ENCODE data around the gene CASTOR1. TPM values are rescaled to one million over a fixed set of nuclear protein-coding genes. Genes with fewer than 3 reads are reported as not detected.
A peak's percentile ranks its signal among the peaks of the same experiment; 100 is the strongest.
"Not testable (repeated sequence)": the region's sequence is repeated elsewhere in the genome, so short reads cannot be mapped to it uniquely, and the experiment has no call there.

CASTOR1 gene
- total RNA-seq: 7.5 TPM
- 21.7 TPM for polyA plus RNA-seq

GRCh38 chr22:30289141-30289979 is at the start of gene CASTOR1:
Gene CASTOR1 (minus strand): TSS chr22:30289505. CDS start chr22:30289497, 8 bp downstream.
- Histone ChIP-seq H3K4me3 (ENCODE audit: low read depth, low read length) (peak within 1 kb of the TSS; percentile 87), H3K4me1 (ENCODE audit: insufficient read depth) (no peaks in the 10 kb centered on the region), H3K27ac (ENCODE audit: low read depth) (peak within 1 kb of the TSS; percentile 84), H3K36me3 (ENCODE audit: insufficient read depth) (peaks cover 2% of the 10 kb centered on the region)
- peak; percentile 97 for DNase-seq (ENCODE audit: extremely low spot score)
- under 1% methylated on average over 85 of the region's 85 CpGs for WGBS

DNA sequence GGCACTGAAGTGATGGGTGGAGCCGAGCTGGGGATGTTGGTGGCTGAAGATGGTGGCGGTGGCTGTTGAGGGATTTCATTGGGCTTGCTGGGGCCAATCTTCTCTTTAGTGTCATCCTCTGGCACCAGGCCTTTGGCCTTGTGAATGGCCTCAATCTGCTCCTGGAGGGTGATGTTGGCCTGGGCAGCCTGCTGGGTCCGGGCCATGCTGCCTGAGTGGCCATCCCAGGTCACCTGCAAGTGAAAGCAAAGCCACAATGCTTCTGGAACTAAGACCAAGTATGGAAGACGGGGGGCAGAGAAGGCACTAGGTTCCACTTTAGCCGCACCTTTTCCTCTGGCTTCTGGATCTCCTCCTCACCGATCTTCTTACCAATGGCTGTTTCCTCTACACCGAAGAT is 49.5 kb upstream of the CASTOR1 start:
- peaks cover 18% of the 10 kb centered on the region for H3K36me3 ChIP-seq (ENCODE audit: insufficient read depth)
- DNase-seq (ENCODE audit: extremely low spot score): no peak
- 94% methylated on average over 7 of the region's 7 CpGs for WGBS
- no peak overlapping the region for H3K4me3 ChIP-seq (ENCODE audit: low read depth, low read length)
- no peaks in the 10 kb centered on the region for H3K4me1 ChIP-seq (ENCODE audit: insufficient read depth)
- H3K27ac ChIP-seq (ENCODE audit: low read depth): no peak overlapping the region

DNA sequence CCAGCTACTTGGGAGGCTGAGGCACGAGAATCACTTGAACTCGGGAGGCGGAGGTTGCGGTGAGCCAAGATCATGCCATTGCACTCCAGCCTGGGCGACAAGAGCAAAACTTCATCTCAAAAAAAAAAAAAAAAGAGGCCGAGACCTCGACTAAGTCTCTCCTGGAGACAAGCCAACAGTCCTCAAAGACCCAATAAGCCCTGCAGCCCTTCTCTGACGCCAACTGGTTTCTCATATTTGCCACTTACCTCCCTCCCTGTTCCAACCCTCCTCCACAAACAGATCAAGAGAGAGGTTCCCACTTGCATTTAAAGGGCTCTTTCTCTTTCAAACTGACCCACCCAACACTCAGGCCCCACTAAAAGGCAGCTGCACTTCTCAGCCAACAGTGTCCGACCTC is 49.0 kb upstream of the CASTOR1 start:
- H3K4me1 ChIP-seq (ENCODE audit: insufficient read depth); DNase-seq (ENCODE audit: extremely low spot score); H3K4me3 ChIP-seq (ENCODE audit: low read depth, low read length); H3K27ac ChIP-seq (ENCODE audit: low read depth): not testable (repeated sequence)
- peaks cover 18% of the 10 kb centered on the region for H3K36me3 ChIP-seq (ENCODE audit: insufficient read depth)
- WGBS: 77% methylated on average over 9 of the region's 9 CpGs

GRCh38 chr22:30337461-30337778 is 48.1 kb upstream of the CASTOR1 start:
- 93% methylated on average over 8 of the region's 8 CpGs for WGBS
- no peak for DNase-seq (ENCODE audit: extremely low spot score)
- H3K4me3 ChIP-seq (ENCODE audit: low read depth, low read length): no peak overlapping the region
- H3K36me3 ChIP-seq (ENCODE audit: insufficient read depth): peaks cover 18% of the 10 kb centered on the region
- H3K4me1 ChIP-seq (ENCODE audit: insufficient read depth): no peaks in the 10 kb centered on the region
- no peak overlapping the region for H3K27ac ChIP-seq (ENCODE audit: low read depth)

GRCh38 chr22:30336752-30337460 is 47.6 kb upstream of the CASTOR1 start:
- 96% methylated on average over 4 of the region's 4 CpGs for WGBS
- DNase-seq (ENCODE audit: extremely low spot score): no peak
- Histone ChIP-seq H3K4me3 (ENCODE audit: low read depth, low read length) (no peak overlapping the region), H3K36me3 (ENCODE audit: insufficient read depth) (peaks cover 18% of the 10 kb centered on the region), H3K27ac (ENCODE audit: low read depth) (no peak overlapping the region), H3K4me1 (ENCODE audit: insufficient read depth) (no peaks in the 10 kb centered on the region)

DNA sequence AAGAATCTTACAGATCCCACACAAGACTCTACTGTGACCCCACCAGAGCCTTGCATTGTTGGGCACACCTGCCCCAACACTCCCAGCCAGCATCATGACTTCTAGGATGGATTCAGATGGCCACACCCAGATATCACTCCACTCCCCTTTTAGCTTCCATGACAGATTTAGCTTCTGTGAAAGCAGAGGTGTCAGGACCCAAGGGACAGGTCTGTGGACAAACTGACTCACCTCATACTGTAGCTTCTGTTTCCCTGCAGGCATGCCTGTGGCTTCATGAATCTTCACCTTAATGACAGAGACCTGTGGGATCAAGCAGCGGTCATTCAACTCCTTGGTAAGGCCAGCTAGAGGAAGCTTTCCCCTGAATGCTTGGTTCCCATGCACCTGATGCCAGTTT is 45.9 kb upstream of the CASTOR1 start:
- Histone ChIP-seq H3K4me1 (ENCODE audit: insufficient read depth) (no peaks in the 10 kb centered on the region), H3K4me3 (ENCODE audit: low read depth, low read length) (no peak overlapping the region), H3K27ac (ENCODE audit: low read depth) (no peak overlapping the region), H3K36me3 (ENCODE audit: insufficient read depth) (peaks cover 18% of the 10 kb centered on the region)
- no peak for DNase-seq (ENCODE audit: extremely low spot score)
- 96% methylated on average over 1 of the region's 1 CpG for WGBS

- H3K27ac ChIP-seq (ENCODE audit: low read depth): no peak overlapping the region
- 95% methylated on average over 4 of the region's 4 CpGs for WGBS
- H3K4me1 ChIP-seq (ENCODE audit: insufficient read depth): no peaks in the 10 kb centered on the region
- DNase-seq (ENCODE audit: extremely low spot score): no peak
- peaks cover 18% of the 10 kb centered on the region for H3K36me3 ChIP-seq (ENCODE audit: insufficient read depth)
- no peak overlapping the region for H3K4me3 ChIP-seq (ENCODE audit: low read depth, low read length)
Measured at GRCh38 chr22:30334646-30335045, 45.3 kb upstream of the CASTOR1 start.

GRCh38 chr22:30333707-30334087 is 44.4 kb upstream of the CASTOR1 start:
- Histone ChIP-seq H3K27ac (ENCODE audit: low read depth) (no peak overlapping the region), H3K4me1 (ENCODE audit: insufficient read depth) (no peaks in the 10 kb centered on the region), H3K4me3 (ENCODE audit: low read depth, low read length) (no peak overlapping the region), H3K36me3 (ENCODE audit: insufficient read depth) (peaks cover 16% of the 10 kb centered on the region)
- DNase-seq (ENCODE audit: extremely low spot score): no peak
- 85% methylated on average over 3 of the region's 3 CpGs for WGBS

GRCh38 chr22:30332994-30333706 is 43.8 kb upstream of the CASTOR1 start:
- WGBS: 82% methylated on average over 2 of the region's 2 CpGs
- Histone ChIP-seq H3K36me3 (ENCODE audit: insufficient read depth) (peaks cover 15% of the 10 kb centered on the region), H3K4me1 (ENCODE audit: insufficient read depth) (no peaks in the 10 kb centered on the region), H3K4me3 (ENCODE audit: low read depth, low read length) (no peak overlapping the region), H3K27ac (ENCODE audit: low read depth) (no peak overlapping the region)
- no peak for DNase-seq (ENCODE audit: extremely low spot score)

DNA sequence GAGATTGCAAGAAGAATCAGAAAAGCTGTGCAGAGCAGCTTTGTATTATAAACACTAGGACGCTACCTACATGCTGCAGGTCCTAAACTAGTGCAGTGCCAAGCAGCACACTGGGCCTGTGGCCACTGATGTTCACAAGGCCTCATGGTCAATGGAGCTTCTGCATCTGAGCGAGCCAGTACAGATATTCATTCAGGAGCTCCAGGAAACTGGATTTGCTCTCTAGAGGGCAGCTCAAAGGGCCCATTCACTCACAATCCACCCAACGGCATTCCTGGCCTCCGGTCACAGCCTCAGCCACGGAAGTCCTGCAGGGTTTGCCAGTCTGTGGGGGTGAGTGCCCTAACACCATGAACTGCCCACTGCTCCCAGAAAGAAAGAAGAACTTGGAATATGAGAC is 43.2 kb upstream of the CASTOR1 start:
- H3K27ac ChIP-seq (ENCODE audit: low read depth): no peak overlapping the region
- WGBS: 69% methylated on average over 5 of the region's 5 CpGs
- no peak for DNase-seq (ENCODE audit: extremely low spot score)
- H3K4me1 ChIP-seq (ENCODE audit: insufficient read depth): no peaks in the 10 kb centered on the region
- peaks cover 12% of the 10 kb centered on the region for H3K36me3 ChIP-seq (ENCODE audit: insufficient read depth)
- no peak overlapping the region for H3K4me3 ChIP-seq (ENCODE audit: low read depth, low read length)

- H3K4me3 ChIP-seq (ENCODE audit: low read depth, low read length): no peak overlapping the region
- 62% methylated on average over 3 of the region's 3 CpGs for WGBS
- no peak for DNase-seq (ENCODE audit: extremely low spot score)
- H3K36me3 ChIP-seq (ENCODE audit: insufficient read depth): no peaks in the 10 kb centered on the region
- H3K27ac ChIP-seq (ENCODE audit: low read depth): no peak overlapping the region
- no peaks in the 10 kb centered on the region for H3K4me1 ChIP-seq (ENCODE audit: insufficient read depth)
Measured at GRCh38 chr22:30328466-30329049, 39.3 kb upstream of the CASTOR1 start.

DNA sequence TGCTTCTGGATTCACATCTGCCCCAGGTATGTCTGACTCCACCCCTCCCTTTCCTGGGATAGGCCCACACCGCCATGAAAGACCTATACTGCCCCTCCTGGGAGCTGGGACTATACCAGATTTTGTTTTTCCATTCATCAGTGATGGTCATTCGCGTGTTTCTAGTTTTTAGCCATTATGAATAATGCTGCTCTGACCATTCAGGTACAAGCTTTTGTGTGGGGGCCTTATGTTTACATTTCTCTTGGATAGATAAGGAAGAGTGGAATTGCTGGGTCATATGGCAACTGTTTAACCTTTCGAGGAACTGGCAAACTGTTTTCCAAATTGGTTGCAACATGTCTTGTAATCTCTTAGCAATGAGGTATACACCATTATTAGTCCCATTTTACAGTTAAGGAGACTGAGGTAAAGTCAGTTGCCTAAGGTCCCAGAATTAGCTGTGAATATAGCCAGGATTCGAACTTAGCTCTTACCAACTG is 38.6 kb upstream of the CASTOR1 start:
- WGBS: 77% methylated on average over 5 of the region's 5 CpGs
- no peak for DNase-seq (ENCODE audit: extremely low spot score)
- Histone ChIP-seq H3K36me3 (ENCODE audit: insufficient read depth) (no peaks in the 10 kb centered on the region), H3K4me1 (ENCODE audit: insufficient read depth) (no peaks in the 10 kb centered on the region), H3K27ac (ENCODE audit: low read depth) (no peak overlapping the region), H3K4me3 (ENCODE audit: low read depth, low read length) (no peak overlapping the region)

GRCh38 chr22:30326706-30327362 is 37.5 kb upstream of the CASTOR1 start, which contains the start of gene TBC1D10A:
Gene TBC1D10A (minus strand): TSS chr22:30326941. CDS start chr22:30326881, 60 bp downstream.
- under 1% methylated on average over 69 of the region's 69 CpGs for WGBS
- Histone ChIP-seq H3K27ac (ENCODE audit: low read depth) (peak within 1 kb of the TSS; percentile 89), H3K36me3 (ENCODE audit: insufficient read depth) (no peaks in the 10 kb centered on the region), H3K4me3 (ENCODE audit: low read depth, low read length) (peak within 1 kb of the TSS; percentile 97), H3K4me1 (ENCODE audit: insufficient read depth) (no peaks in the 10 kb centered on the region)
- DNase-seq (ENCODE audit: extremely low spot score): peak; percentile 58
